ENCODE data around the gene CMSS1.

Gene CMSS1

GRCh38 chr3:100140976-100141375 lies 323.3 kb downstream of the CMSS1 start:
- FAIRE-seq (no peak), DNase-seq (ENCODE audit: insufficient read length, low spot score) (no peak)
- no peak for TF ChIP-seq CTCF (IDR thresholded peaks at IDR 0.05; ENCODE audit: insufficient read depth, missing control alignments)

GRCh38 chr3:100141586-100141985 lies 323.9 kb downstream of the CMSS1 start:
- DNase-seq (ENCODE audit: insufficient read length, low spot score) (no peak), FAIRE-seq (no peak)
- TF ChIP-seq CTCF (IDR thresholded peaks at IDR 0.05; ENCODE audit: insufficient read depth, missing control alignments) = no peak

- DNase-seq (ENCODE audit: insufficient read length, low spot score) (no peak), FAIRE-seq (no peak)
- TF ChIP-seq CTCF (IDR thresholded peaks at IDR 0.05; ENCODE audit: insufficient read depth, missing control alignments) = no peak
Observed at GRCh38 chr3:100144255-100144866, 326.7 kb downstream of the CMSS1 start.

- TF ChIP-seq CTCF (IDR thresholded peaks at IDR 0.05; ENCODE audit: insufficient read depth, missing control alignments) = no peak
- FAIRE-seq = no peak
- DNase-seq (ENCODE audit: insufficient read length, low spot score) = no peak
Observed at GRCh38 chr3:100149130-100149529, 331.5 kb downstream of the CMSS1 start.

GRCh38 chr3:100149713-100150415 lies 332.2 kb downstream of the CMSS1 start:
- no peak for DNase-seq (ENCODE audit: insufficient read length, low spot score)
- FAIRE-seq = no peak
- no peak for TF ChIP-seq CTCF (IDR thresholded peaks at IDR 0.05; ENCODE audit: insufficient read depth, missing control alignments)

- no peak for TF ChIP-seq CTCF (IDR thresholded peaks at IDR 0.05; ENCODE audit: insufficient read depth, missing control alignments)
- no peak for DNase-seq (ENCODE audit: insufficient read length, low spot score)
- FAIRE-seq = no peak
Observed at GRCh38 chr3:100150473-100150872, 332.8 kb downstream of the CMSS1 start.

- DNase-seq (ENCODE audit: insufficient read length, low spot score) (no peak), FAIRE-seq (no peak)
- no peak for TF ChIP-seq CTCF (IDR thresholded peaks at IDR 0.05; ENCODE audit: insufficient read depth, missing control alignments)
Observed at GRCh38 chr3:100151024-100151707, 333.5 kb downstream of the CMSS1 start.

Measured in D721Med (cell line).